Non-pigmented ciliary epithelial cell (primary cell): ENCODE measurements around the gene MYH11.
"Not testable (repeated sequence)": the region's sequence is repeated elsewhere in the genome, so short reads cannot be mapped to it uniquely, and the experiment has no call there.

Experiments
- DNase-seq: peaks from one replicate; pipeline ENCODE4 v3.0.0-alpha.2; 2010; ENCODE audit warnings: low read depth

Gene MYH11

GRCh38 chr16:15809297-15809696 is 47.5 kb downstream of the MYH11 start:
- not testable (repeated sequence) for DNase-seq

GRCh38 chr16:15808071-15808470 is 48.8 kb downstream of the MYH11 start:
- DNase-seq: no peak

GRCh38 chr16:15807603-15808009 is 49.2 kb downstream of the MYH11 start:
- DNase-seq: no peak

DNA sequence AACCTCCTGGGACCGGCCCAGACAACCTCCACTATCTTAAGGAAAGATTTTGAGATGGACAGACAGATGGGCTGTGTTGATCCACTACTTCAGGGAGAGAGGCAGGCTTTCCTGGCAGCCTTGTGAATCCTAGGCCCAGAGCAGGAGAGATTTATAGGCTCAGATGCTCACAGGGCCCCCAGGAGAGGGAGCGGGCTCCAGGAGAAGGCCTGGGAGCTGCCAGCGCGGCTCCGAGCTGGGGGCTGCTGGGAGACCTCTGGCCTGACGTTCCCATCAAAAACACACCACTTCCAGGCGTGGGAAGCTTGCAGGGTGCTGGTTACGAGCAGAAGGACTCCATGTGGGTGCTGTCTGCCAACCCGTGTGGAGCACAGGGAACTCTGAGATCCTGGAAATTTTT is 53.2 kb downstream of the MYH11 start:
- no peak for DNase-seq

- no peak for DNase-seq
Observed at GRCh38 chr16:15799851-15800495, 56.9 kb downstream of the MYH11 start.

- no peak for DNase-seq
Observed at GRCh38 chr16:15798671-15799070, 58.2 kb downstream of the MYH11 start.

- no peak for DNase-seq
Observed at GRCh38 chr16:15796885-15797284, 59.9 kb downstream of the MYH11 start.

DNA sequence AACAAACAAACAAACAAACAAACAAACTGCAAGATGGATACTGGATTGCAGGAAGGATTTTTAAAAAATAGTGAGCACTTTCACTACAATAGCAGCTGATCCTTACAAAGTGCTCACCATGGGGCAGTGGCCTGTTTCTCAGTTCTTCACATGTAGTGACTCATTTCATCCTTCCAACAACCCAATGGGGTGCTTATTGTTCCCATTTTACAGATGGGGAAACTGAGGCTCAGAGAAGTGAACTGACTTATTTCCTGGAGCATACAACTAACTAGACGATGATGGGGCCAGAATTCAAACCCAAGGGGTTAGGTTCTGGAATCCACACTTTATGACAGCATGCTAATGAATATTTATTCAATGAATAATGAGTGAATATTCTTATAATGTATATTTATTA is 61.2 kb downstream of the MYH11 start:
- no peak for DNase-seq

DNA sequence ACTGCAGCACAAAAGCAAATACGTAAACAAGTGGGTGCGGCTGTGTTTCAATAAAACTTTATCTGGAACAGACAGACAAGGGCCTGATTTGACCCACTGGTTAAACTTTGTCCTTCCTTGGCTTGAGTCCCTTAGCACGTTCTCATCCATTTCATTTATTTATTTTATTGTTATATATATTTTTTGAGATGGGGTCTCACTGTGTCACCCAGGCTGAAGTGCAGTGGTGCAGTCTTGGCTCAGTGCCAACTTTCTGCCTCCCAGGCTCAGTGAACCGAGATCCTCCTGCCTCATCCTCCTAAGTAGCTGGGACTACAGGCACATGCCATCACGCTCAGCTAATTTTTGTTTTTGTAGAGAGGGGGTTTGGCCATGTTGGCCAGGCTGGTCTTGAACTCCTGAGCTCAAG is 64.3 kb downstream of the MYH11 start:
- DNase-seq: no peak

DNA sequence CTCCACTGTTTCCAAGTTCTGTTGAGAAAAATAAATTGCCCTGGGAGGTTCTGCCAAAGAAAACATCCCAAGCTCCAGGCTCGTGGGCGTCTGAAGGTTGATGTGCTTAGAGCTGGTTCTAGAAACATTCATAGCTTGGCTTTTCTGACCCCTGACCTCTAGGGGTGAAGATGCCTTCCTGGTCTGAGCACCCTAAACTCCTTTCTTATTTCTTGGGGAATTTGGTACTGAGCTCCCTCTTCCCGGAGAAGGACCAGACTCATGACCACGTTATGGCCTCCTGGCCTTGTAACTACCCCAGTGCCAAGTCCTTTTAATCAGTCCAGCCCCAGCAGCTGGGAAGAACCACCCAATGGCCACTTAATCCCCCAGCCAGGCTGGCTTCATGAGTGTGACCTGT is 66.4 kb downstream of the MYH11 start:
- no peak for DNase-seq

- DNase-seq: not testable (repeated sequence)
Observed at GRCh38 chr16:15789816-15790215, 67.0 kb downstream of the MYH11 start.

- DNase-seq: no peak
Observed at GRCh38 chr16:15788846-15789239, 68.0 kb downstream of the MYH11 start.

GRCh38 chr16:15786501-15786900 is 70.3 kb downstream of the MYH11 start:
- DNase-seq: no peak

GRCh38 chr16:15785386-15786059 is 71.3 kb downstream of the MYH11 start:
- no peak for DNase-seq

GRCh38 chr16:15783985-15784384 is 72.8 kb downstream of the MYH11 start:
- DNase-seq: no peak

- no peak for DNase-seq
Observed at GRCh38 chr16:15782573-15783365, 74.1 kb downstream of the MYH11 start.

DNA sequence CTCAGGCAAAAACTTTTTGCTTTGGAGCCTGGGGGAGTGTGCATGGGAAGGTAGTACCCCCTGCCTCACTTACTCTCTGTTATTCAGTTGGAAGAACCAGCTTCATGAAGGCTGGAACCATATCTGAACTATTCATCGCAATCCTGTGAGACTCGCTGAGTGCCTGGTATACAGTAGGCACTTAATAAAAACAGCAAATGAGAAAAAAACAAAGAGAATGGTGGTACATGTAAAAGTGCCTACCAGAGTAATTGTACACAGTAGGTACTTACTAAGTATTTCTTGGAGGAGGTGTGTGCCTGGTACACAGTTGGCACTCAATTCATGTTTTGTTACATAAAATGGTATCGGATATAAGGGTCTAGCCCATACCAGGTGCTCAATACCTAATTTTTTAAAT is 75.2 kb downstream of the MYH11 start:
- no peak for DNase-seq

GRCh38 chr16:15780805-15781204 is 76.0 kb downstream of the MYH11 start:
- no peak for DNase-seq

DNA sequence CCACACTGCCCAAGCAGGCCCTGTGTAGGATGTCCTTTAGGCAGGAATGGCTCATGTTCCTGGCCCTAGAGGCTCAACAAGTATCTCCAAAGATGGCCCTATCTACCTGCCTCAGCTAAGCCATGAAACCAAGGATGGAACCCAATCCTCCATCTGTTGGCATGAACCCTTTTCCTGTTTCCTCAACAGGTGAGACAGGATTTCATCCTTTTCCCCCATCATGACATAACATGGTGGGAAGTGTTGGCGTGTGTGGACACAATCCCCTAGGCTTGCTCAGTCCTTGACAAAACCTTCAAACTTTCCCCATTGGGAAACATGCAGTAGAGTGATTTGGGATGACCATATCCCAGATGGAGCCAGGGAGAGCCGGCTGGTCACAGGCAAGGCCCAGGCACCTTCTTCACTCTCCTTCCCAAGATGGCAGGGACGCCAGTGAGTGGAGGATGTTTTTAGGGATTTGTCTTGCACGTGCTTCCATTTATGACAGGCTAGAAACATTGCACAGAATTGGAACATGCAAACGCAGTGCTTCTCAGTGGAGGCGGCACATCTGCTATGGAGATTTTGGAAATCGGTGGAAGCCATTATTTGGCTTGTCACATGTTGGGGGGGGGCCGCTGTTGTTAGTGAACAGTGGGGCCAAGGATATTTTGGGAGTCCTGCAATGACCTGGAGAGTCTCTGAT is 77.0 kb downstream of the MYH11 start:
- no peak for DNase-seq

DNA sequence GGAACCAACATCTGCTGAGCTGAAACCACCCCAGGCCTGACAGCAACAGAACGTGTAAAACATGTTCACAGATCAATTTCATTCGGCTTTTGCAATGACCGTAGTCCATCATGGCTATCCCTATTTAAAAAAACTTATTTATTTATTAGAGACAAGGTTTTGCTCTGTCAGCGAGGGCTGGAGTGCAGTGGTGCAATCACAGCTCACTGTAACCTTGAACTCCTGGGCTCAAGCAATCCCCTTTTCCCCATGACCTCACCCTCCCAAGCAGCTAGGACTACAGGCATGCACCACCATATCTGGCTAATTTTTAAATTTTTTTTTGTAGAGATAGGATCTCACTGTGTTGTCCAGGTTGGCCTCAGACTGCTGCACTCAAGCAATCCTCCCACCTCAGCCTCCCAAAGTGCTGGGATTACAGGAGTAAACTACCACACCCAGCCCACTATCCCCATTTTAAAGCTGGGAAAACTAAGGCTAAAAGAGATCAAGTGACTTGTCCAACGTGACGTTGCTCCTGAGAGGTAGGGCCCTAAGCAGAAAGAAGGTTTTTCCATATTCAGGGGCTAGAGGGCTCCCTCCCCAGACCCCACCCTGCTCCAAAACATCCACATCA is 77.7 kb downstream of the MYH11 start:
- DNase-seq: no peak

GRCh38 chr16:15778204-15778743 is 78.6 kb downstream of the MYH11 start:
- no peak for DNase-seq
